H1 (cell line): ENCODE measurements around the gene FBLN2. TPM values are rescaled to one million over a fixed set of nuclear protein-coding genes. Genes with fewer than 3 reads are reported as not detected.

ENCODE experiments used
- CTCF ChIA-PET: fragments of 300-600 bp; sonication (Branson Sonifier 250); formaldehyde crosslinking; loops from one replicate; lab custom pipeline; 2021; ENCODE audit not compliant: partially characterized antibody; lab: Charles Lee
- POLR2A ChIA-PET: fragments of 300-600 bp; sonication (Branson Sonifier 250); formaldehyde crosslinking; loops from one replicate; lab custom pipeline; 2021; ENCODE audit warnings: inconsistent platforms; ENCODE audit not compliant: partially characterized antibody; lab: Charles Lee
- DNase-seq, 2 experiments: peaks; one replicate each; pipeline versions ENCODE4 v3.0.0 to v3.0.0-alpha.2; 2010 to 2022; ENCODE audit warnings: low spot score in 2 of 2, low read depth in 1 of 2, mixed read lengths in 1 of 2
- FAIRE-seq: peaks from 2 replicates; lab custom pipeline; 2011; peaks lifted over from hg19 to GRCh38; lab: Jason Lieb, UNC
- H2AFZ ChIP-seq: 2 replicates; pipeline ENCODE4 v1.8.1; 2012; ENCODE audit warnings: low read length, inconsistent platforms
- H2AK5ac ChIP-seq: 2 replicates; pipeline ENCODE4 v1.6.1; 2013; ENCODE audit warnings: low read depth, low read length
- H2BK120ac ChIP-seq: replicated peaks from 2 replicates; pipeline ENCODE3; 2013; ENCODE audit warnings: low read depth, low read length, inconsistent platforms
- H2BK12ac ChIP-seq: 2 replicates; pipeline ENCODE4 v1.6.1; 2013; ENCODE audit warnings: low read depth, low read length
- H2BK15ac ChIP-seq: 2 replicates; pipeline ENCODE4 v1.6.1; 2013; ENCODE audit warnings: low read length
- H2BK20ac ChIP-seq: 2 replicates; pipeline ENCODE4 v1.6.1; 2013; ENCODE audit warnings: low read length
- H2BK5ac ChIP-seq: 2 replicates; pipeline ENCODE4 v1.6.1; 2013; ENCODE audit warnings: low read depth, low read length
- H3K14ac ChIP-seq: 2 replicates; pipeline ENCODE4 v1.6.1; 2013; ENCODE audit warnings: inconsistent platforms; ENCODE audit not compliant: insufficient read length
- H3K18ac ChIP-seq: 2 replicates; pipeline ENCODE4 v1.6.1; 2013; ENCODE audit warnings: low read length; ENCODE audit errors: extremely low read depth
- H3K23ac ChIP-seq: 2 replicates; pipeline ENCODE4 v1.6.1; 2013; ENCODE audit warnings: inconsistent platforms; ENCODE audit not compliant: insufficient read length
- H3K23me2 ChIP-seq: 2 replicates; pipeline ENCODE4 v1.6.1; 2013; ENCODE audit warnings: low read depth, low read length
- H3K27ac ChIP-seq: 2 replicates; pipeline ENCODE4 v1.6.1; 2011; ENCODE audit warnings: low read depth, low read length, inconsistent platforms
- H3K27me3 ChIP-seq, 4 experiments: replicated peaks in 1 of 4; 1 replicate in 1 of 4; 2 replicates in 3 of 4; pipeline versions ENCODE4 v1.6.1 to v1.8.1; 2011 to 2013; ENCODE audit warnings: low read length in 3 of 4, mild to moderate bottlenecking in 3 of 4, inconsistent platforms in 2 of 4, mixed read lengths in 2 of 4, moderate library complexity in 1 of 4; ENCODE audit not compliant: control insufficient read depth in 3 of 4, insufficient read depth in 3 of 4; ENCODE audit errors: extremely low read depth in 1 of 4
- H3K36me3 ChIP-seq, 4 experiments: 2 replicates each; pipeline versions ENCODE4 v1.6.1 to v1.8.1; 2011 to 2013; ENCODE audit warnings: mild to moderate bottlenecking in 4 of 4, low read length in 3 of 4, moderate library complexity in 2 of 4, control low read depth in 1 of 4, inconsistent platforms in 1 of 4; ENCODE audit not compliant: insufficient read depth in 4 of 4, control insufficient read depth in 2 of 4
- H3K4ac ChIP-seq: replicated peaks from 2 replicates; pipeline ENCODE3; 2013; ENCODE audit warnings: low read length, low read depth, mixed read lengths, inconsistent platforms; ENCODE audit not compliant: insufficient read length
- H3K4me1 ChIP-seq, 4 experiments: replicated peaks in 1 of 4; 1 replicate in 1 of 4; 2 replicates in 3 of 4; pipeline versions ENCODE4 v1.6.1 to v1.8.1; 2011 to 2013; ENCODE audit warnings: low read length in 3 of 4, inconsistent platforms in 2 of 4, mixed read lengths in 1 of 4; ENCODE audit not compliant: insufficient read depth in 4 of 4, control insufficient read depth in 3 of 4
- H3K4me2 ChIP-seq, 2 experiments: 2 replicates each; pipeline versions ENCODE4 v1.6.1 to v1.8.1; 2011 to 2013; ENCODE audit warnings: low read depth in 2 of 2, low read length in 2 of 2, control low read depth in 1 of 2, inconsistent platforms in 1 of 2, mild to moderate bottlenecking in 1 of 2; ENCODE audit not compliant: insufficient read depth in 1 of 2
- H3K4me3 ChIP-seq, 4 experiments: fragments of 200-600, 300-600 bp in 1 of 4; sonication (generic), shearing (Covaris generic), sonication (Bioruptor Twin) in 1 of 4; 2 replicates each; pipeline versions ENCODE4 v1.5.1 to v1.8.1; 2011 to 2016; ENCODE audit warnings: low read length in 4 of 4, low read depth in 3 of 4, control low read depth in 2 of 4, inconsistent platforms in 2 of 4, mild to moderate bottlenecking in 2 of 4, mixed read lengths in 1 of 4, moderate library complexity in 1 of 4; ENCODE audit not compliant: insufficient read depth in 2 of 4; ENCODE audit errors: extremely low read depth in 1 of 4
- H3K56ac ChIP-seq: replicated peaks from 2 replicates; pipeline ENCODE3; 2013; ENCODE audit warnings: low read depth, mild to moderate bottlenecking, mixed read lengths, low read length, inconsistent platforms; ENCODE audit not compliant: insufficient read length
- H3K79me1 ChIP-seq: 2 replicates; pipeline ENCODE4 v1.6.1; 2013; ENCODE audit warnings: low read depth, low read length, control low read depth
- H3K79me2 ChIP-seq, 2 experiments: 2 replicates each; pipeline versions ENCODE4 v1.6.1 to v1.8.1; 2012 to 2013; ENCODE audit warnings: low read length in 2 of 2, mild to moderate bottlenecking in 2 of 2, inconsistent platforms in 1 of 2; ENCODE audit not compliant: insufficient read depth in 2 of 2, control insufficient read depth in 1 of 2
- H3K9ac ChIP-seq, 4 experiments: replicated peaks in 1 of 4; 1 replicate in 1 of 4; 2 replicates in 3 of 4; pipeline versions ENCODE4 v1.6.1 to v1.8.1; 2011 to 2013; ENCODE audit warnings: low read depth in 3 of 4, low read length in 3 of 4, control low read depth in 2 of 4, mild to moderate bottlenecking in 2 of 4, moderate library complexity in 2 of 4, inconsistent platforms in 1 of 4; ENCODE audit errors: extremely low read depth in 1 of 4
- H3K9me3 ChIP-seq, 2 experiments: 2 replicates each; pipeline versions ENCODE4 v1.6.1 to v1.8.1; 2012 to 2013; ENCODE audit warnings: mild to moderate bottlenecking in 2 of 2, moderate library complexity in 2 of 2, control low read depth in 1 of 2, inconsistent platforms in 1 of 2, low read depth in 1 of 2, low read length in 1 of 2, mixed read lengths in 1 of 2; ENCODE audit not compliant: insufficient read depth in 2 of 2
- H4K20me1 ChIP-seq, 2 experiments: replicated peaks in 1 of 2; 2 replicates each; pipeline versions ENCODE3 to v1.8.1; 2011 to 2013; ENCODE audit warnings: inconsistent platforms in 2 of 2, low read length in 2 of 2, mild to moderate bottlenecking in 1 of 2; ENCODE audit not compliant: insufficient read depth in 2 of 2, control insufficient read depth in 1 of 2
- H4K5ac ChIP-seq: 2 replicates; pipeline ENCODE4 v1.6.1; 2013; ENCODE audit warnings: low read length, low read depth, mixed read lengths, inconsistent platforms; ENCODE audit not compliant: insufficient read length
- H4K8ac ChIP-seq: 2 replicates; pipeline ENCODE4 v1.8.0; 2013; ENCODE audit warnings: mild to moderate bottlenecking, moderate library complexity, low read length, inconsistent platforms; ENCODE audit not compliant: insufficient read depth; ENCODE audit errors: extremely low read depth
- H4K91ac ChIP-seq: replicated peaks from 2 replicates; pipeline ENCODE3; 2013; ENCODE audit warnings: low read length, mixed read lengths, inconsistent platforms; ENCODE audit not compliant: insufficient read length
- ATF3 ChIP-seq: IDR thresholded peaks from 2 replicates; pipeline ENCODE4 v1.6.1; 2011; ENCODE audit warnings: low read depth, mild to moderate bottlenecking, low read length; ENCODE audit not compliant: insufficient read depth
- BCL11A ChIP-seq, 2 experiments: IDR thresholded peaks; one replicate each; pipeline ENCODE4 v1.6.1; 2011; ENCODE audit warnings: low read depth in 2 of 2, low read length in 2 of 2, mild to moderate bottlenecking in 2 of 2
- CREB1 ChIP-seq: IDR thresholded peaks from 2 replicates; pipeline ENCODE4 v1.6.1; 2012; ENCODE audit warnings: inconsistent platforms
- CTBP2 ChIP-seq: IDR thresholded peaks from 2 replicates; pipeline ENCODE4 v1.7.0; 2011; ENCODE audit warnings: borderline replicate concordance, mild to moderate bottlenecking, moderate library complexity, mixed read lengths, low read length; ENCODE audit not compliant: insufficient read depth, insufficient read length
- HDAC2 ChIP-seq, 2 experiments: fragments of 300-600 bp in 1 of 2; sonication (generic) in 1 of 2; IDR thresholded peaks; 2 replicates each; pipeline ENCODE4 v1.6.1; 2011 to 2012; ENCODE audit warnings: low read depth in 2 of 2, low read length in 2 of 2, mild to moderate bottlenecking in 2 of 2, moderate library complexity in 2 of 2, borderline replicate concordance in 1 of 2, inconsistent platforms in 1 of 2
- JUN ChIP-seq: IDR thresholded peaks from 2 replicates; pipeline ENCODE4 v1.6.1; 2011; ENCODE audit warnings: low read depth, mild to moderate bottlenecking, improper control_type of control experiment, low read length
- KDM1A ChIP-seq: fragments of 200-600, 300-600 bp; sonication (generic); IDR thresholded peaks from 2 replicates; pipeline ENCODE4 v1.7.1; 2016; ENCODE audit warnings: mild to moderate bottlenecking, low read length, borderline replicate concordance
- NRF1 ChIP-seq: IDR thresholded peaks from 2 replicates; pipeline ENCODE4 v1.6.1; 2011; ENCODE audit warnings: mild to moderate bottlenecking, low read depth, low read length, improper control_type of control experiment
- SRF ChIP-seq: IDR thresholded peaks from 2 replicates; pipeline ENCODE4 v1.6.1; 2011; ENCODE audit warnings: mild to moderate bottlenecking, low read depth, low read length, moderate library complexity
- USF2 ChIP-seq: IDR thresholded peaks from 2 replicates; pipeline ENCODE4 v1.6.1; 2011; ENCODE audit warnings: low read length, improper control_type of control experiment
- WGBS, 2 experiments: shearing (Covaris generic) in 1 of 2; methylation state at CpG; one replicate each; pipeline versions ENCODE4 v1.1.6 to v1.1.7; 2013 to 2015; ENCODE audit warnings: low lambda C conversion rate in 2 of 2, mixed read lengths in 2 of 2, inconsistent platforms in 1 of 2, low coverage in 1 of 2, missing lambda C conversion rate in 1 of 2; ENCODE audit not compliant: insufficient replicate concordance in 2 of 2, insufficient coverage in 1 of 2, insufficient read length in 1 of 2; ENCODE audit errors: extremely low coverage in 1 of 2, missing lambda C conversion rate in 1 of 2; 5-methylcytosine and 5-hydroxymethylcytosine counted together
- polyA plus RNA-seq, 7 experiments: library from polyadenylated mRNA; depleted of rRNA in 3 of 7; stranded (reverse) in 5 of 7; unstranded in 2 of 7; fragments of >200 nt in 5 of 7; fragments of 200-250 nt in 2 of 7; gene quantifications; 1 replicate in 5 of 7; 2 replicates in 1 of 7; 4 replicates in 1 of 7; pipeline versions ENCODE4 v1.2.1 to v1.2.3, GENCODE V29; 2011 to 2013; ENCODE audit warnings: missing spikeins in 2 of 7, mixed read lengths in 2 of 7
- total RNA-seq: library from RNA; stranded (reverse); fragmentation: NEBNext Ultra II Directional; extraction: Animal tissue kit (Norgen Biotek cat#: 25700); gene quantifications from 2 replicates; pipeline ENCODE4 v1.2.1, GENCODE V29; 2021

FBLN2 gene
- total and polyA plus RNA-seq, 2 of the 8 experiments (the other 6 are each of a cell fraction or from before 2014, with no cell fraction given), result 17.4 to 24.2 TPM

- H3K9me3 ChIP-seq, result no peaks in the 10 kb centered on the region
- no peak overlapping the region for H4K91ac ChIP-seq
- H2BK12ac ChIP-seq, result no peak overlapping the region
- no peak overlapping the region for H3K23ac ChIP-seq
- no peak for DNase-seq
- no peaks in the 10 kb centered on the region for H3K79me1 ChIP-seq
- CTCF ChIA-PET, result interaction anchor here (0.9 to 1.3 kb wide), 2 partner anchors 8 to 19 kb away, joined by 3 to 4 read pairs; no protein-coding TSS in a partner anchor
- no peak overlapping the region for H3K27ac ChIP-seq
- no peak overlapping the region for H3K18ac ChIP-seq
- H3K4me3 ChIP-seq, result no peak overlapping the region
- no peak overlapping the region for H2BK15ac ChIP-seq
- no peaks in the 10 kb centered on the region for H3K36me3 ChIP-seq
- H3K9ac ChIP-seq, result no peak overlapping the region
- H2AFZ ChIP-seq, result no peak overlapping the region
- no peak for FAIRE-seq
- H3K56ac ChIP-seq, result no peak overlapping the region
- WGBS, 2 experiments, result 95% methylated on average over 3 of the region's 3 CpGs; no CpG with 5 or more reads in 1 of the 2 experiments
- H2BK5ac ChIP-seq, result no peak overlapping the region
- H3K4ac ChIP-seq, result no peak overlapping the region
- no peaks in the 10 kb centered on the region for H3K79me2 ChIP-seq
- H4K5ac ChIP-seq, result no peak overlapping the region
- H3K4me2 ChIP-seq, result no peak overlapping the region
- H4K8ac ChIP-seq, result no peak overlapping the region
- H4K20me1 ChIP-seq, result no peaks in the 10 kb centered on the region
- no peak overlapping the region for H2BK120ac ChIP-seq
- H3K14ac ChIP-seq, result no peak overlapping the region
- H3K23me2 ChIP-seq, result no peaks in the 10 kb centered on the region
- H3K27me3 ChIP-seq, result no peaks in the 10 kb centered on the region; a peak in 2 of 7 replicates
- POLR2A ChIA-PET, result interaction anchor here (1.4 kb wide), 1 partner anchor 15 kb away, joined by 3 read pairs; no protein-coding TSS in a partner anchor
- H3K4me1 ChIP-seq, result peaks cover 5 to 23% (median 12%) of the 10 kb centered on the region in 4 experiments; a peak in 5 of 7 replicates
- H2AK5ac ChIP-seq, result no peak overlapping the region
- H2BK20ac ChIP-seq, result no peak overlapping the region
- no peak for TF ChIP-seq ATF3
- TF ChIP-seq NRF1, result no peak
- TF ChIP-seq SRF, result no peak
- TF ChIP-seq JUN, result no peak
- no peak for TF ChIP-seq HDAC2 (IDR thresholded peaks at IDR 0.05; ENCODE audit: borderline replicate concordance in 1 of 2, low read depth in 2 of 2, low read length in 2 of 2)
- TF ChIP-seq CTBP2, result no peak
- no peak for TF ChIP-seq USF2
- no peak for TF ChIP-seq KDM1A
- TF ChIP-seq BCL11A (IDR thresholded peaks at IDR 0.05; ENCODE audit: low read depth in 2 of 2, low read length in 2 of 2), result no peak
- no peak for TF ChIP-seq CREB1
Observed at GRCh38 chr3:13590841-13591520, 42.1 kb downstream of the FBLN2 start.
